ENCODE measurements around the gene FSIP1.

The FSIP1 gene

DNA sequence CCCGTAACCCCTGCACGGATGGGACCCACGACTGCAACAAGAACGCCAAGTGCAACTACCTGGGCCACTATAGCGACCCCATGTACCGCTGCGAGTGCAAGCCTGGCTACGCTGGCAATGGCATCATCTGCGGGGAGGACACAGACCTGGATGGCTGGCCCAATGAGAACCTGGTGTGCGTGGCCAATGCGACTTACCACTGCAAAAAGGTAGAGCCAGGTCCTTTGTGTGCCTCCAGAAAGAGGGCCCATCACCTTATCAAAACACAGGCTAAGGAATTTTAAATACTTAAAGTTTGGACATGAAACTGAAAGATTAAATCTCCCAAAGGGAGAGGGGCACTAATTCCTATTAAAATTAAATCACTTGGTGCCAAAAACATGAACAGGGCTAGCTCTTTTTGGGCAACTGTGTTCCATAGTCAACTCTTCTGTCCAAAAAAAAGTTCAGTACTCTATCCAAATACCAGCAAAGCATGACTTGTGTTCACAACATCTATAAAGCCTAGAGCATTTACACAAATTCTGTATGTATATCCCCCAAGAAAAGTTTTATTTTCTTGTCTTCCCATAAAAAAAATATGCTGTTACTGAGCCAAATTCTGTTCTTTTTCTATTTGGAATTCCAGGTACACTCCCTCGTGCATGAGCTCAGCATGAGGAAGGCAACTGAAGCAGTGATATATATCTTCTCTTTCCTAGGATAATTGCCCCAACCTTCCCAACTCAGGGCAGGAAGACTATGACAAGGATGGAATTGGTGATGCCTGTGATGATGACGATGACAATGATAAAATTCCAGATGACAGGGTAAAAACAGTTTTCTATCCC, 192.6 kb downstream of the FSIP1 start:
- no peak for DNase-seq

- no peak for DNase-seq
These were observed 193.3 kb downstream of the FSIP1 start for GRCh38 chr15:39589193-39589814.

DNA sequence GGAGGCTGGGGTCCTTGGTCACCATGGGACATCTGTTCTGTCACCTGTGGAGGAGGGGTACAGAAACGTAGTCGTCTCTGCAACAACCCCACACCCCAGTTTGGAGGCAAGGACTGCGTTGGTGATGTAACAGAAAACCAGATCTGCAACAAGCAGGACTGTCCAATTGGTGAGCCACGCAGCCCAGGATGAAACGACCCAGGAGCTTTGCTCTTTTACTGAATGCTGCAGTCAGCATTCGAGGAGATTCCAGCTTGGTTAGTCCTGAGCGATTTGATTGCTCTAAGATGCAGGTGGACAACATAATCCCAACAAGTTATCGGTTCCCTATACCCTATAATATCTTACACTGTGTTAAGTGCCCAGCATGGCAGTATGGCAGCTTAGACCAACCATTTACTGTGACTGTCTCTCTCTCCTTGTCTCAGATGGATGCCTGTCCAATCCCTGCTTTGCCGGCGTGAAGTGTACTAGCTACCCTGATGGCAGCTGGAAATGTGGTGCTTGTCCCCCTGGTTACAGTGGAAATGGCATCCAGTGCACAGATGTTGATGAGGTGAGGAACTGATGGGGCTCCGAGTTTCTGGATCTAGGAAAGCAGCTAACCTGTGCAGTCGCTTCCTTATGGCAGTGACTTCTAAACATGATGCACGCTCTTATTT, 194.0 kb downstream of the FSIP1 start:
- DNase-seq, result no peak

DNA sequence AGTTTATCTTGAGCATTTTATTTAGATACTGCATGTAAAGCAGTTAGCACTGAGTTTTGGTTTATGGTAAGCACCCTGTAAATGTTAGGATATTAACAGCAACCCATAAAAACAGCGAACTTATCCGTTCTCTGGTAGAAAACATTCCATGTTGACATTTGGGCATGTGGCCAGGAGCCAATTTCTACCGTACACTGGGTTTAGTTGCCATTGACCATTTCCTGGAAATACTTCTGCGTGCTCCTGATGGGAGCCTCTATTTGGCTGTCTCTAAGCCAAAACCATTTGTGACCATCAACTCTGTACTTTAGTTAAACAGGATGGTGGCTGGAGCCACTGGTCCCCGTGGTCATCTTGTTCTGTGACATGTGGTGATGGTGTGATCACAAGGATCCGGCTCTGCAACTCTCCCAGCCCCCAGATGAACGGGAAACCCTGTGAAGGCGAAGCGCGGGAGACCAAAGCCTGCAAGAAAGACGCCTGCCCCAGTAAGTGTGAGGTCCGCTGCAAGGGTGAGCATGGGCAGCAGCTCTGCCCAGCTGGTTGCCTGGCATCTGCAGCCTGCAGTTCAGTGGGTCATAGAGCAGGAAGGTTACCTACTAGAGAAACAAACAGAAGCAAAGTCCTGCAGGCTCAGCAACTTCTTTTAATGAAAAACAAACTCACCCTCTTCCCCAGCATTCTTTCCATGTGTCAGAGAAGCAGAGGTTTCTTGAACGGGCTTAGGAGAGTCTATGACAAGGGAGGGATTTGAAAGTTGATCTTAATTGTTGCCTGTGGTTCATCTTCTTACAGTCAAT, 194.7 kb downstream of the FSIP1 start:
- DNase-seq, result no peak

- DNase-seq, result no peak
These were observed 195.4 kb downstream of the FSIP1 start for GRCh38 chr15:39587096-39587721.

DNA sequence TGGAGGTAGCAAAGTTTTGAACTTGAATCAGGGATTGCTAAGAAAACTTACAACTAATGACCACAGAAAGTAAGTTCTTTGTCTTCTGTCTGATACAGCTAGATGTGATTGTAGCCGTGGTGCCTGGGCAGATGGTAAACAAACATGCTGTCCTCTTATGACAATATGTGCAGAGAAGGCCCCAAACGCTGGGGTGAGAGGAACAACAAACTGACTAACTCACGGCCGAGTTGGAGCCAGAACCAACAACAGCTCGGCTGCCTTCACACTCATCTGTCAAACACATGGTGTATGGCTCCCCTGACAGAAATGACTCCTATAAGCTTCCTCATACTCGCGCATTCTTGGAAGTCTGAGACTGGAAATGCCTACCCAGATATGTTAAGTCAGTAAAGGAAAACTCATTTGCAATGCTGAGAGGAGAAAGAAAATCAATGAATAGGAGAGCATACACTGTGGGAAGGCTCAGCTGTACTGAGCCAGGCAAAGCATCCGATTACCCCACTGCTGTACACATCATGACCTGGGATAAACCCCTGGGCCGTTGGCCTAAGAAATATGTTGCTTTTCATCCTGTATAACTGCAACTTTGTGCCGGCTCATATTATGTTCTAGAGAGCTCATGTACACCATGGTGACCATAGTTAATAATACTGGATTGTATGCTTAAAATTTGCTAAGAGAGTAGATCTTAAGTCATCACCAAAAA, 196.1 kb downstream of the FSIP1 start:
- DNase-seq, result no peak

DNA sequence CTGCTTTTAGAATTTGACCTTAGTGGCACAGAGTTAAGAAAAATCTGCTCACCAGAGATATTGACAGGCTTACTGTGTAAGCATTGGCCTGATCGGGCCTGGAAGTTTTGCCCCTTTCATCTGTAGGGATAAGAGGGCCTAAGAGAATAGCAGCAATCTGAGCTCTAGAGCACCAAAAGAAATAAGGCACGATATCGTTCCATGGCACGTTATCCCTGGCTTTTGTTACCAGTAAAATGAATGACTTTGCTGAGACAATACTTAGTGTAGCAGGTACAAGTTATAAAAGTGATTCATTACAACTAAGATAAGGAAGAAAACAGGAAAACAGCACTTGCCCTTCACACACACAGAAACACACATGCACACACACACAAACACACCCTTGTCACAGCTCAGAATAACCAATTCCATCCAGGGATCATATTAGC, 196.8 kb downstream of the FSIP1 start:
- no peak for DNase-seq

DNA sequence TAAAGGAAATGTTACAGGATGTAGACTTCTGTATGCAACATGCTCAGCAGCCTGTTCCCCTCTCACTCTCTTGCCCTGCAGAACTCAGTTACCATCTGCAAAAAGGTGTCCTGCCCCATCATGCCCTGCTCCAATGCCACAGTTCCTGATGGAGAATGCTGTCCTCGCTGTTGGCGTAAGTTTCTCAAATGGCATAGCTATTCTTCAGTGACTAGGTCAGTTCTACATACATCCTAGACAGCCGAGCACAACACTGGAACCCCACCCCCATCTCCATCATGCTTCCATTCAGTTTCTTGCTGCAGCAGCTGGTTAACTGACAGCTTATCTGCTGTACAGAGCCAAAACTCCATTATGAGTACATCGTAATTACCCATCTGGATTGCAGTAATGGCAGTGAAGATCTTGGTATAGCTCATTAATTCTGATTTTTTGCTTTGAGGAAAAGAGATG, 197.2 kb downstream of the FSIP1 start:
- DNase-seq, result no peak

DNA sequence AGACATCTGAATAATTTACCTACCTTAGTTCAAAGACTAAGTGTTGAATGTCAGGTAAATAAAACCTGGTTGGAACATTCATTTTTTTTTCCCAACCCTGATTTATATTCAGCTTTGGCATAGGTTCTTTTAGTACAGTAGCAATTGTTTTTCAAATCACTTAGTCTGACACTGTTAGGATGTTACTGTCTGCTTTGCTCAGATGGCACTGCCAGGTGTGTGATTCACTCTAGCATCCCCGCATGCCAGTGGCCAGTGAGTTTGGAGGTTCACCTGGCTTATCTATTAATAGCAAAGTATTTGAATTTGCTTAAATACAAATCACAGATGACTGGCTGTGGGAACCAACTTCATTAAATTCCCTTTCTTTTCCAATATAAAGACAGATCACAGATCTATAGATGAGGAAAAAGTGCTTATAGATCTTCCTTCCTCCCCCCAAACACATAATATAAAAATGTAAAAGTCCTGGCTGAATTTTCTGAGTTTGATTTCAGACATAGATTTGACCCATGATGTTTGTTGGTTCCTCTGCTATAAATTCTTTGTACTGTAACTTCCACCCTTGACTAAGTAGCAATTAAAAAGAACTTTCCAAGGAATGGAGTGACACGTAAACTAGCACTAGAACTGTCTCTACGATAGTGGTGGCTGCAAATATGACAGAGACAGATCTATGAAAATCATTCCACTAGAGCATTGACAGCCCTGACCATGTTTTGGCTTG, 197.8 kb downstream of the FSIP1 start:
- no peak for DNase-seq

DNA sequence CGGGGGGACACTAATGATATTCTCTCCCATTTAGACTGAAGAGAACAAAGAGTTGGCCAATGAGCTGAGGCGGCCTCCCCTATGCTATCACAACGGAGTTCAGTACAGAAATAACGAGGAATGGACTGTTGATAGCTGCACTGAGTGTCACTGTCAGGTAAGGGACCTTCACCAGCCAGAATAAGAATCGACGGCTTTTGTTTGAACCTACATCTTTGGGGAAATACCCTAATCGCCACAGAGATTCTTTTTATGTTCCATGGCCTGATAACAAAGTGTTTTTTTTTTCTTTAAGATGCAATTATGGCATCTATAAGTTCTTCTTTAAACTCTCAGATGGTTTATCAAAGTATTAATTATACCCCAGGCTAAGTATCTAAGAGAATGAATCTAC, 198.4 kb downstream of the FSIP1 start:
- DNase-seq, result no peak

GRCh38 chr15:39583596-39584265, 198.9 kb downstream of the FSIP1 start:
- no peak for DNase-seq

DNA sequence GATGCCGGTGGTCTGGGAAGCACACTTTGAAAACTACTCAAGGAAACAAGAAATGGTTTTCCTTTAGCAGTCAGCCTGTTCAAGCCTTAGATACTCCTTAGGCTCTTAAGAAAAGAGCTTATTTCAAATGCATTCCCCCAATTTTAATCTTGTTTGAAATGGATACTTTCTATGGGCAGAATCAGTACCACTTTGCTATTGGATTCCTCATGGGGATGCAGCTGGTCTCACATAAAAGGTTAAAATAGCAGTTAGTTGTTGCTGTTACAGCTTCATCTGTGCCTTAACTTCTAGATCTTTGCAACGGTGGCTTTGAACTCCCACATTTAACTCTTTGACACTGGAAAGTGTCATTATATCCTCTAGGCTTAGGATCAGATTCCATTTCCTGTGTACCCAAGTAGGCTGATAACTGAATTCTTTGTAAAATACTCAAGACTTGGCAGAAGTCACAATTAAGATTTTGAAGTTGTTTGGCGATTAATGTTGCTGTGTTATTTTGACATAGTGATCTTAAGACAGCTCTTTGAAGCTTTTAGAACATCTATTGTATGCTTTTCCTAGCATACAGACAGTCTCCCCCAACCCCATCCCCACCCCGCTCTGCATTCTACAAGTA, 199.6 kb downstream of the FSIP1 start:
- DNase-seq, result no peak

DNA sequence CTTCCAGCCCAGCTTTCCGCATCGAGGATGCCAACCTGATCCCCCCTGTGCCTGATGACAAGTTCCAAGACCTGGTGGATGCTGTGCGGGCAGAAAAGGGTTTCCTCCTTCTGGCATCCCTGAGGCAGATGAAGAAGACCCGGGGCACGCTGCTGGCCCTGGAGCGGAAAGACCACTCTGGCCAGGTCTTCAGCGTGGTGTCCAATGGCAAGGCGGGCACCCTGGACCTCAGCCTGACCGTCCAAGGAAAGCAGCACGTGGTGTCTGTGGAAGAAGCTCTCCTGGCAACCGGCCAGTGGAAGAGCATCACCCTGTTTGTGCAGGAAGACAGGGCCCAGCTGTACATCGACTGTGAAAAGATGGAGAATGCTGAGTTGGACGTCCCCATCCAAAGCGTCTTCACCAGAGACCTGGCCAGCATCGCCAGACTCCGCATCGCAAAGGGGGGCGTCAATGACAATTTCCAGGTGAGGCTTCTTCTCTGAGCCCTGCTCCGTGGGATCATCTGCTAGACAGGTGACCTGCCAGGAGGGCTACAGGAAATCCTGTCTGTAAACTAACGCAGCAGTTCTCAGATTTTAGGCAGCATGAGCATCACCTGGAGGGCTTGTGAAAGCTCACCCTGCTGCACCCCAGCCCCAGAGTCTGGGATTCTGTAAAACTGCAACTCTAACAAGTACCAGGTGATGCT, 200.2 kb downstream of the FSIP1 start:
- DNase-seq, result no peak

DNA sequence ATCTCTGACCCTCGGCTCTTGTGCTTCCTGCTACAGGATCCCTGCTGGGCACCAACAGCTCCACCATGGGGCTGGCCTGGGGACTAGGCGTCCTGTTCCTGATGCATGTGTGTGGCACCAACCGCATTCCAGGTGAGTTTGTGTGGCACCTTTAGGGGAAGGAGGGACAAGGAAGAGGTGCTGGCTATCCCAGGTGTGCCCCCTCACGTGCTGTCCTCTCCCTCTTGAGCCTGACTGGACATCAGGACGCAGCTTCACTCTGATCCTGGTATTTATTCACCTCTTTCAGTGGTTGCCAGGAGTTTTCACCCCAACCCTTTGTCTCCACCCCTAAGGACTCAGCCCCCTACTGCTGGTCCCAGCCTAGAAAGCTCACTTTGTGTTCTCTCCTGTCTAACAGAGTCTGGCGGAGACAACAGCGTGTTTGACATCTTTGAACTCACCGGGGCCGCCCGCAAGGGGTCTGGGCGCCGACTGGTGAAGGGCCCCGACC, 200.8 kb downstream of the FSIP1 start:
- DNase-seq, result no peak

GRCh38 chr15:39581242-39581792, 201.3 kb downstream of the FSIP1 start:
- no peak for DNase-seq

GRCh38 chr15:39580485-39581241, 202.0 kb downstream of the FSIP1 start, which contains the start of gene THBS1:
TSS of gene THBS1 (plus strand) at chr15:39581079. CDS start at chr15:39581858, 779 bp downstream.
- no peak for DNase-seq

DNA sequence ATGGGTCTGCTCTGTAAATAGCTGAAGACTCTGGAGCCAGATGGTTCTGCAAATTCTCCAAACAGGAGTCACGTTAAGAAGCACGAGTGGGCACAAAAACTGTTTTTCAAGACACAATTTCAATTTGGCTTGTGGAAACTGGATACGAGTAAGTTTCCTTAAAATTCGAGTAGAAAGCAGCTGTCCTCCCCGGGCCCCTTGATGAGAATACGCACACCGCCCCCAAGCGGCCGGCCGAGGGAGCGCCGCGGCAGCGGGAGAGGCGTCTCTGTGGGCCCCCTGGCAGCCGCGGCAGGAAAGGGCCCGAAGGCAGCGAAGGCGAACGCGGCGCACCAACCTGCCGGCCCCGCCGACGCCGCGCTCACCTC, 202.5 kb downstream of the FSIP1 start:
- peak; percentile 25 for DNase-seq

DNA sequence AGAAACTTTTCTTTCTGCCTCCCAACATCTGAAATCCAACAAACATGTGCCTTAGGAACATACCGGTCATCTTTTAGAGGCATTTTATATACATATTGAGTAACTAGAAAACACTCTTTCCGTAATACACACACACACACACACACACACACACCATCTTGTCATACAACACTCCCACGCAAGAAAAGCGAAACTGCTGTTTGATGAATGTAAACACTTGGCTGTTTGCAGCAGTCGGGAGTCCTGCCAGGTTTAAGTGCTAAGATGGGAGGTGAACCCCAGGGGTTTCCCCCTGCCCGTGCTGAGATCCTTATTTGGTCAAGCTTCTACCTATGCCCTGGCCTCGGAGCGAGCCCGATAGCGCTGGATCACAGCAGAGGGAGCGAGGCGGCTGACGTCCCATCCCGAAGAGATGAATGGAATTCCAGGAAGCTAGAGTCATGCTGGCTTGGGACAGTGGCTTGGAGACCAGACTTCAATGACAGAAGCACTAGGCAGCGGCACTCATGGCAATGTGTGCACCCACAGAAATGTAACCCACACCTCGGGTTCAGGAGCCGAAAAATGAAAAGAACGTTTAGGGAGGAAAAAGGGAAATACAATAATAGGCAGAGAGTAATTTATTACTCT, 203.0 kb downstream of the FSIP1 start:
- no peak for DNase-seq
